Heart right ventricle (tissue), 16 donors: ENCODE data around the gene GRHL1. TPM values are rescaled to one million over a fixed set of nuclear protein-coding genes. Genes with fewer than 3 reads are reported as not detected.

ENCODE experiments used
- ATAC-seq, 8 donors: fragments of 200-7000 bp; cut with Tn5 transposase; one replicate each; pipeline ENCODE4 v1.9.1; 2020; ENCODE audit warnings: mild to moderate bottlenecking in 8 of 8, moderate library complexity in 8 of 8, moderate number of reproducible peaks in 1 of 8
- DNase-seq, 2 donors: peaks; one replicate each; pipeline ENCODE4 v3.0.0-alpha.2; 2020
- H3K27ac ChIP-seq, 10 donors: fragments of 200-600 bp; sonication (generic) in 2 of 10; one replicate each; pipeline versions ENCODE4 v1.5.0 to v1.8.0; 2020 to 2022; ENCODE audit warnings: mild to moderate bottlenecking in 3 of 10
- H3K27me3 ChIP-seq, 7 donors: fragments of 200-600 bp; one replicate each; pipeline ENCODE4 v1.8.0; 2021 to 2022; ENCODE audit warnings: mild to moderate bottlenecking in 2 of 7
- H3K36me3 ChIP-seq, 9 donors: fragments of 200-600 bp; sonication (generic) in 1 of 9; one replicate each; pipeline versions ENCODE4 v1.5.0 to v1.8.0; 2020 to 2022; ENCODE audit warnings: mild to moderate bottlenecking in 2 of 9
- H3K4me1 ChIP-seq, 9 donors: fragments of 200-600 bp; sonication (generic) in 1 of 9; one replicate each; pipeline versions ENCODE4 v1.5.0 to v1.8.0; 2020 to 2022; ENCODE audit warnings: mild to moderate bottlenecking in 4 of 9
- H3K4me3 ChIP-seq, 10 donors: fragments of 200-600 bp; sonication (generic) in 2 of 10; one replicate each; pipeline versions ENCODE4 v1.5.0 to v1.8.0; 2020 to 2022; ENCODE audit warnings: mild to moderate bottlenecking in 7 of 10, moderate library complexity in 2 of 10
- H3K9me3 ChIP-seq, 11 donors: fragments of 200-600 bp in 10 of 11; sonication (generic) in 2 of 11; one replicate each; pipeline versions ENCODE4 v1.5.0 to v1.8.0; 2013 to 2022; ENCODE audit warnings: mild to moderate bottlenecking in 2 of 11, control low read depth in 1 of 11, moderate library complexity in 1 of 11
- CTCF ChIP-seq, 9 donors: fragments of 200-600 bp; sonication (generic) in 2 of 9; IDR thresholded peaks; one replicate each; pipeline versions ENCODE4 v1.5.0 to v1.8.0; 2021 to 2022; ENCODE audit warnings: antibody characterized with exemption in 9 of 9, mild to moderate bottlenecking in 5 of 9, moderate library complexity in 1 of 9
- WGBS, 2 donors: extraction: QIAGEN DNeasy Blood & Tissue Kit; methylation state at CpG; one replicate each; pipeline ENCODE4 v1.1.7; 2013; ENCODE audit warnings: inconsistent platforms in 1 of 2; 5-methylcytosine and 5-hydroxymethylcytosine counted together
- intact Hi-C, 10 donors: fragments of 100-400 bp; cut with DNase I; formaldehyde crosslinking; loops; one replicate each; pipeline versions ENCODE4 v1.11.1 to v1.14.2; 2022
- long read RNA-seq, 3 donors: library from polyadenylated mRNA; unstranded; transcript quantifications; one replicate each; pipeline ENCODE4 v2.0.0, GENCODE V29; 2020 to 2021
- polyA plus RNA-seq, 2 donors: library from polyadenylated mRNA; stranded (reverse); fragments of 200-250 nt; gene quantifications; one replicate each; pipeline ENCODE4 v1.2.3, GENCODE V29; 2013
- total RNA-seq, 10 donors: library from RNA; stranded (reverse); fragmentation: NEBNext Ultra II Directional in 3 of 10; extraction: Animal tissue kit (Norgen Biotek cat#: 25700) in 3 of 10; gene quantifications; one replicate each; pipeline versions ENCODE4 v1.2.1 to v1.2.4, GENCODE V29; 2021 to 2023
- donor health status: Arrhythmogenic right ventricular cardiomyopathy.
- donor health status: ischemic (EF 13 %, LVEDD 7.1; RV severe dilation, severe dysfunction).
- donor health status: healthy with polysubstance abuse.
- donor health status: DM: no; HTN: yes; CAD: no.
- donor health status: DM: no; HTN: no; CAD: no.
- donor health status: ischemic (EF 25% LVEDD 6.9; RV normal size, moderate dysfunction).
- donor health status: ischemic (EF 25% LVEDD 5.7; RV mildly dilated, moderate dysfunction).
- donor health status: healthy.
- donor health status: DM: yes; HTN: yes; CAD: no.
- donor health status: Ischemic cardiomyopathy.
- donor health status: ischemic (EF 35%, LVEDD 5.7; RV mildly dilated, moderate dysfunction).
- donor health status: nonischemic (EF 11% LVEDD 7.7; RV severe dilation, severe dysfunction).
- donor health status: DM: yes; HTN: yes; CAD: no.
- donor health status: PGD.
- donor health status: ischemic (EF 29% LVEDD 5.4; RV normal size, mild dysfunction).
- donor health status: nonischemic (EF 23%, LVEDD 6.1; RV moderate dilation, normal function).

GRHL1 gene
- total RNA-seq (1 to 10 TPM in 5 of 10 donors, under 1 TPM in 5; 0.57 to 3.0 (median 1.2) TPM), polyA plus RNA-seq (under 1 TPM; 0.29 to 0.80 TPM)
- long read RNA-seq, donor 1: 0 reads
- long read RNA-seq, donor 2: 0 reads
- long read RNA-seq, donor 3, partial matches to known transcripts: 2 of 10 reads
- long read RNA-seq, donor 3, other reads (novel, unspliced or antisense): 8 of 10 reads

GRCh38 chr2:9951522-9952285 is at the start of gene GRHL1:
Gene GRHL1, plus strand, starts transcription at chr2:9951693. Its CDS starts 141 bp downstream, at chr2:9951834.
- Histone ChIP-seq H3K9me3 (no peaks in the 10 kb centered on the region), H3K27ac (peak within 1 kb of the TSS in 8 of 10 donors; percentile 43 to 73 (median 58)), H3K4me1 (peaks cover 0 to 12% (median 7%) of the 10 kb centered on the region in 9 donors), H3K36me3 (no peaks in the 10 kb centered on the region), H3K4me3 (peak within 1 kb of the TSS; percentile 40 to 91 (median 75)), H3K27me3 (peaks cover 0 to 49% (median 0%) of the 10 kb centered on the region in 7 donors)
- TF ChIP-seq CTCF (IDR thresholded peaks at IDR 0.05): no peak
- 1% methylated on average over 55 to 111 of the region's 111 CpGs for WGBS, 2 donors
- DNase-seq (peak; percentile 90 to 95), ATAC-seq (peak; percentile 97 to 99 (median 98))
- intact Hi-C loops: loop anchor here in 5 of 10 donors (1.0 to 10.0 kb wide), 5 partner anchors 107 to 137 kb away; partner anchors contain the start of gene TAF1B (in 3 of the 5)

- no peaks in the 10 kb centered on the region for H3K27me3 ChIP-seq
- WGBS, 2 donors: 85 to 89% methylated on average over 1 of the region's 1 CpG
- no peaks in the 10 kb centered on the region for H3K4me1 ChIP-seq
- H3K27ac ChIP-seq: no peak overlapping the region
- TF ChIP-seq CTCF (IDR thresholded peaks at IDR 0.05): no peak
- intact Hi-C loops: no loop called here
- H3K9me3 ChIP-seq: no peaks in the 10 kb centered on the region
- H3K4me3 ChIP-seq: no peak overlapping the region
- no peak for ATAC-seq
- H3K36me3 ChIP-seq: peaks cover 0 to 15% (median 0%) of the 10 kb centered on the region in 9 donors
- no peak for DNase-seq
These were observed 46.1 kb upstream of the GRHL1 start for GRCh38 chr2:9905413-9905812.

- Histone ChIP-seq H3K4me3 (no peak overlapping the region), H3K27me3 (no peaks in the 10 kb centered on the region), H3K4me1 (no peaks in the 10 kb centered on the region), H3K9me3 (no peaks in the 10 kb centered on the region), H3K36me3 (peaks cover 0 to 34% (median 4%) of the 10 kb centered on the region in 9 donors), H3K27ac (no peak overlapping the region)
- TF ChIP-seq CTCF (IDR thresholded peaks at IDR 0.05): no peak
- intact Hi-C loops: no loop called here
- DNase-seq (no peak), ATAC-seq (no peak)
- WGBS, 2 donors: 91 to 95% methylated on average over 7 of the region's 7 CpGs
These were observed 44.1 kb upstream of the GRHL1 start for GRCh38 chr2:9907402-9907801.

GRCh38 chr2:9908639-9909038 is 42.9 kb upstream of the GRHL1 start:
- 96 to 99% methylated on average over 1 of the region's 1 CpG for WGBS, 2 donors
- ATAC-seq: no peak

More at GRCh38 chr2:9908639-9909038, 42.9 kb upstream of the GRHL1 start:
- DNase-seq: no peak
- no peak overlapping the region for H3K27ac ChIP-seq
- peaks cover 0 to 46% (median 4%) of the 10 kb centered on the region in 9 donors for H3K36me3 ChIP-seq
- TF ChIP-seq CTCF (IDR thresholded peaks at IDR 0.05): no peak
- no peaks in the 10 kb centered on the region for H3K9me3 ChIP-seq
- no peaks in the 10 kb centered on the region for H3K4me1 ChIP-seq
- no peaks in the 10 kb centered on the region for H3K27me3 ChIP-seq
- intact Hi-C loops: no loop called here
- no peak overlapping the region for H3K4me3 ChIP-seq
